RWPE1 (cell line): ENCODE data around the gene AQP12B.
"Not testable (repeated sequence)": the region's sequence is repeated elsewhere in the genome, so short reads cannot be mapped to it uniquely, and the experiment has no call there.

Source experiments
- CTCF ChIA-PET: fragments of 350-600 bp; sonication (Branson Sonifier 250); formaldehyde crosslinking; extraction: SDS; loops from one replicate; lab custom pipeline; 2021; lab: Yijun Ruan, JAX
- POLR2A ChIA-PET: fragments of 400-600 bp; formaldehyde crosslinking; extraction: SDS; loops from one replicate; lab custom pipeline; 2020; ENCODE audit warnings: antibody characterized with exemption; ENCODE audit not compliant: low non-redundant PET; lab: Yijun Ruan, JAX
- DNase-seq: peaks from one replicate; pipeline ENCODE4 v3.0.0; 2012; ENCODE audit warnings: low spot score
- H3K27ac ChIP-seq: fragments of 450-650 bp; 2 replicates; pipeline ENCODE4 v1.5.1; 2017
- TF ChIP-seq, protein P1 (sequence below): fragments of 450-650 bp; conservative IDR thresholded peaks from 2 replicates; pipeline ENCODE4 v1.5.1; 2017; ENCODE audit warnings: low read depth, mild to moderate bottlenecking

Gene AQP12B

DNA sequence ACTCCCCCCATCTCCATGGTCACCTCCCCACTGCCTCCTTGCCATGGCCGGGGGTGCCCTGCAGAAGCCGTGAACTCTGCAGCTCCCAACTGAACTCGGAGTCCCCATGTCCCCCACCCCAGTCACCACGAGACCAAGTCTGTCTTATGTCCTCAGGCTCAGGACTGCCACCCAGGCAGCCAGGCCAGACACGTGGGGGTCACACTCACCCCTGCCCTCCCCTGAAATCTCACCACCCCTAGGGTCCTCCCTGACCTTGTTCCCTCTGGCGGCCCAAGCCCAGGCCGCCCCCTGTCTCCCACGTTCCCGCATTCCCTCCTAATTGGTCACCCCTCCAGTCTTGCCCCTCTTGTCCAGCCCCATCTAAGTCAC, 19.9 kb upstream of the AQP12B start:
- ChIA-PET CTCF (interaction anchor here (0.7 kb wide), 1 partner anchor 39 kb away, joined by 3 read pairs; no protein-coding TSS in a partner anchor), POLR2A (no interaction called here)
- DNase-seq, result no peak
- TF ChIP-seq, protein P1, sequence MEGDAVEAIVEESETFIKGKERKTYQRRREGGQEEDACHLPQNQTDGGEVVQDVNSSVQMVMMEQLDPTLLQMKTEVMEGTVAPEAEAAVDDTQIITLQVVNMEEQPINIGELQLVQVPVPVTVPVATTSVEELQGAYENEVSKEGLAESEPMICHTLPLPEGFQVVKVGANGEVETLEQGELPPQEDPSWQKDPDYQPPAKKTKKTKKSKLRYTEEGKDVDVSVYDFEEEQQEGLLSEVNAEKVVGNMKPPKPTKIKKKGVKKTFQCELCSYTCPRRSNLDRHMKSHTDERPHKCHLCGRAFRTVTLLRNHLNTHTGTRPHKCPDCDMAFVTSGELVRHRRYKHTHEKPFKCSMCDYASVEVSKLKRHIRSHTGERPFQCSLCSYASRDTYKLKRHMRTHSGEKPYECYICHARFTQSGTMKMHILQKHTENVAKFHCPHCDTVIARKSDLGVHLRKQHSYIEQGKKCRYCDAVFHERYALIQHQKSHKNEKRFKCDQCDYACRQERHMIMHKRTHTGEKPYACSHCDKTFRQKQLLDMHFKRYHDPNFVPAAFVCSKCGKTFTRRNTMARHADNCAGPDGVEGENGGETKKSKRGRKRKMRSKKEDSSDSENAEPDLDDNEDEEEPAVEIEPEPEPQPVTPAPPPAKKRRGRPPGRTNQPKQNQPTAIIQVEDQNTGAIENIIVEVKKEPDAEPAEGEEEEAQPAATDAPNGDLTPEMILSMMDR, result no peak
- H3K27ac ChIP-seq, result no peak overlapping the region

- CTCF ChIA-PET, result no interaction called here
- H3K27ac ChIP-seq, result no peak overlapping the region
- DNase-seq, result no peak
- POLR2A ChIA-PET, result no interaction called here
- TF ChIP-seq, protein P1, result no peak
Measured at GRCh38 chr2:240701736-240702639, 19.3 kb upstream of the AQP12B start.

- no peak for DNase-seq
- CTCF ChIA-PET, result no interaction called here
- H3K27ac ChIP-seq, result no peak overlapping the region
- POLR2A ChIA-PET, result no interaction called here
- TF ChIP-seq, protein P1, result no peak
Measured at GRCh38 chr2:240701091-240701735, 18.5 kb upstream of the AQP12B start.

GRCh38 chr2:240700616-240701015, 17.9 kb upstream of the AQP12B start:
- POLR2A ChIA-PET, DNase-seq, H3K27ac ChIP-seq, CTCF ChIA-PET: not testable (repeated sequence)

DNA sequence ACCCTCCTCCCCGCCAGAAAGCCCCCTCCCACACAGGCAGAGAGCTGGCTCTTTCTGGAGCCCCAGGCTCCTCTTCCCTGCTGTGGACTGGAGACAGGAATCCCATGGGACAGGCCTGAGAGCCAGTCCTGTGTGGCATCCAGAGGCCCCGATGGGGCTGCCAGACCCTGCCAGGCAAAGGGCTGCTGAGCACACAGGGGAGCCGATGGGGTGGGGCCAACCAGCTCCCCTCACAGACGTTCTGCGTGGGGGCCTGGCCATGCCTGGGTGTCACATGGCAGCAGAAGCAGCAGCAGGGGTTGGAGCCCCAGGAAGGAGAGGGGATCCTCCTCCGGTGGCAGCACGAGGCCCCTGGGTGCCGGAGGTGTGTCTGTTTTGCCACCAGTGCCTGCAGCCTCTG, 17.1 kb upstream of the AQP12B start:
- CTCF ChIA-PET, result interaction anchor here (0.6 kb wide), 1 partner anchor 1593 kb away, joined by 3 read pairs; no protein-coding TSS in a partner anchor

DNA sequence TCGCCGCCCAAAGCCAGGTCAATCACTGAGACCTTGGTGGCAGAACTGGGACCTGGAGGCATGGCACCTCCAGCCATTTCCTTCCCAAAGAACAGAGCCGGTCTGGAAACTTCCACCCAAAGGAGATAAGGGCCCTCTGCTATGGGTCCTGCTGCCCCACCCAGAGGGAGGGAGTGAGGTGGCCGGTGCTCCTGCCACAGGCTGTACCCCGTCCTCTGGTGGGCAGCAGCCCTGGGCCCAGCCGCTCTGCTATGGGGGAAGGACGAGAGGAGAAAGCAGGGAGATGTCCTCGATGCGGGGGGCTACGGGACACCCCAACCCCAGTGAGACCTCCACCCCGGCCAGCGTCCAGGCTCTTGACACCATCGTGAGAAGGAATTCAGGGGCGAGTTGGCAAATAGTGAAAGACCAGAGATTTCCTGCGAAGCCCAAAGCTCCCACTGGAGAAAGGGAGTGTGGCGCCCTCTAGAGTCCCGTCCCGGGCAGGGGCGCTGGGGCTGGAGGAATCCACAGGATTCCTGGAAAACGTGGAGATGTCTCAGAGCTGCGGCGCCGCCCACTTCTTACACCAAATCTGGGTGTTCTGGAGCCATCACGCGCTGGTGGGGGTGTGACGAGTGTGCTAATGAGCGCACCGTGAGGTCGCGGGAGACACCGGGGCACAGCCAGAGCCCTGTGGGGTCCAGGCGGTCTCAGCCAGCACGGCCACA, 16.3 kb upstream of the AQP12B start:
- CTCF ChIA-PET, H3K27ac ChIP-seq, POLR2A ChIA-PET, DNase-seq: not testable (repeated sequence)

More for the DNA sequence above, 17.1 kb upstream of the AQP12B start:
- H3K27ac ChIP-seq, POLR2A ChIA-PET, DNase-seq: not testable (repeated sequence)

DNA sequence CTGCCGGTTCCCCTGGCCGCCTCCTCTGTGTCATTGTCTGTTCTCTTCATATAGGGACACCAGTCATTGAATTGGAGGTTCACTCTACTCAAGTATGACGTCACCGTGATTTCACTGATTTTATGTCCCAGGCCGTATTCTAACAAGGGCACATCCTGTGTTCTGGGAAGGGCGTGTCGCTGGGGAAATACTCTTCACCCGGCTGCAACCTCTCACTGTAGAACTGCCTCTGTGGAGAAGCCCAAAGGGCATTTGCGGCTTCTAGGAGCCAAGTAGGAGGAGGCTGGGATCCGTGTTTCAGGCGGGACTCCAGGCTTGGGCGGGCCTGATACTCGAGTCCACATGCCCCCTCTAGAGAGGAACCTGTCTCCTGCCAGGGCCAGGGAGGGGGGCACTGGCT, 13.8 kb upstream of the AQP12B start:
- POLR2A ChIA-PET, DNase-seq, CTCF ChIA-PET: not testable (repeated sequence)

GRCh38 chr2:240695593-240695992, 12.9 kb upstream of the AQP12B start:
- H3K27ac ChIP-seq, POLR2A ChIA-PET, CTCF ChIA-PET, DNase-seq: not testable (repeated sequence)

More for the DNA sequence above, 13.8 kb upstream of the AQP12B start:
- H3K27ac ChIP-seq, result not testable (repeated sequence)

GRCh38 chr2:240694304-240694703, 11.6 kb upstream of the AQP12B start:
- POLR2A ChIA-PET, H3K27ac ChIP-seq, CTCF ChIA-PET, DNase-seq: not testable (repeated sequence)

GRCh38 chr2:240692583-240693561, 10.2 kb upstream of the AQP12B start:
- CTCF ChIA-PET, POLR2A ChIA-PET, H3K27ac ChIP-seq, DNase-seq: not testable (repeated sequence)

- H3K27ac ChIP-seq, DNase-seq, CTCF ChIA-PET, POLR2A ChIA-PET: not testable (repeated sequence)
Measured at GRCh38 chr2:240691631-240692420, 9.1 kb upstream of the AQP12B start, which contains the start of gene AQP12A. Gene AQP12A, plus strand, starts transcription at chr2:240691866. Its CDS starts 48 bp downstream, at chr2:240691914.
